SK-N-SH (cell line): ENCODE results near the gene CAND1.

Experiments used
- CTCF ChIP-seq: fragments of 200-600 bp; sonication (generic); IDR thresholded peaks from 2 replicates; pipeline ENCODE4 v1.6.1; 2017; ENCODE audit warnings: antibody characterized with exemption, mild to moderate bottlenecking, moderate library complexity
- EZH2phosphoT487 ChIP-seq: fragments of 200-600 bp; sonication (generic); IDR thresholded peaks from 2 replicates; pipeline ENCODE4 v1.6.1; 2017; ENCODE audit warnings: low read depth, mixed run types, mild to moderate bottlenecking, antibody characterized with exemption, moderate library complexity, borderline replicate concordance
- FOSL2 ChIP-seq: IDR thresholded peaks from 2 replicates; pipeline ENCODE4 v1.4.0; 2012; ENCODE audit warnings: low read depth, mild to moderate bottlenecking, moderate library complexity, borderline replicate concordance
- MAX ChIP-seq: IDR thresholded peaks from 2 replicates; pipeline ENCODE4 v1.4.0; 2012; ENCODE audit warnings: low read depth
- NFIC ChIP-seq: IDR thresholded peaks from 2 replicates; pipeline ENCODE4 v1.4.0; 2012; ENCODE audit warnings: borderline replicate concordance
- NRF1 ChIP-seq: IDR thresholded peaks from 2 replicates; pipeline ENCODE4 v1.6.1; 2012; ENCODE audit warnings: low read depth, mild to moderate bottlenecking, low read length
- REST ChIP-seq: IDR thresholded peaks from 2 replicates; pipeline ENCODE4 v1.6.1; 2012; ENCODE audit warnings: mild to moderate bottlenecking, low read depth, low read length, moderate library complexity
- SMC3 ChIP-seq: IDR thresholded peaks from 2 replicates; pipeline ENCODE4 v1.6.1; 2012; ENCODE audit warnings: low read depth, low read length, improper control_type of control experiment
- TAF1 ChIP-seq: IDR thresholded peaks from 2 replicates; pipeline ENCODE4 v1.6.1; 2012; ENCODE audit warnings: low read depth, mild to moderate bottlenecking, low read length, moderate library complexity, borderline replicate concordance

- TF ChIP-seq NRF1 (no peak), CTCF (no peak), SMC3 (no peak), REST (no peak), MAX (no peak), NFIC (no peak), FOSL2 (no peak), TAF1 (no peak), EZH2phosphoT487 (no peak)
Observed at GRCh38 chr12:67276421-67276820, 7.3 kb downstream of the CAND1 start.
